ENCODE measurements around the gene TRPM6. TPM values are rescaled to one million over a fixed set of nuclear protein-coding genes. Genes with fewer than 3 reads are reported as not detected.

The TRPM6 gene
- total and polyA plus RNA-seq, 2 donors (not counting 3 experiments of a cell fraction or from before 2014, with no cell fraction given): 0.01 to 0.22 TPM

GRCh38 chr9:74804018-74804385 is 83.7 kb downstream of the TRPM6 start:
- POLR2A ChIA-PET: no interaction called here
- Histone ChIP-seq H3K9me3 (replicated peaks; ENCODE audit: control insufficient read depth, insufficient read depth, low read length) (no peaks in the 10 kb centered on the region), H3K27me3 (ENCODE audit: control insufficient read depth in 2 of 2, insufficient read depth in 2 of 2, low read length in 2 of 2) (no peaks in the 10 kb centered on the region), H3K27ac (ENCODE audit: insufficient read depth, low read depth, low read length) (no peak overlapping the region), H3K4me3 (replicated peaks in 1 of 3; ENCODE audit: insufficient read depth in 1 of 3, low read depth in 1 of 3, low read length in 3 of 3) (no peak overlapping the region), H3K36me3 (ENCODE audit: control insufficient read depth in 2 of 2, extremely low read depth in 1 of 2, insufficient read depth in 2 of 2, low read length in 2 of 2) (no peaks in the 10 kb centered on the region), H3K9me1 (replicated peaks; ENCODE audit: control insufficient read depth, extremely low read depth, insufficient read depth, low read length) (no peaks in the 10 kb centered on the region), H4K20me1 (replicated peaks; ENCODE audit: control insufficient read depth, extremely low read depth, insufficient read depth, low read length) (no peaks in the 10 kb centered on the region), H3K79me2 (ENCODE audit: control insufficient read depth, insufficient read depth, low read length) (no peaks in the 10 kb centered on the region), H3K4me2 (ENCODE audit: insufficient read depth, low read length) (no peak overlapping the region), H2AFZ (ENCODE audit: low read depth, low read length) (no peak overlapping the region), H3K4me1 (ENCODE audit: control insufficient read depth, extremely low read depth, insufficient read depth, low read length) (peaks cover 4% of the 10 kb centered on the region), H3K9ac (replicated peaks; ENCODE audit: extremely low read depth, insufficient read depth, low read length) (no peak overlapping the region)
- FAIRE-seq: no peak
- intact Hi-C loops (cut with micrococcal nuclease) (loop anchor here (2.0 kb wide), 1 partner anchor 57 kb away; no protein-coding TSS in a partner anchor), dilution Hi-C loops (cut with MboI; ENCODE audit: extremely low pct_ligation_motif_present, low sequenced_read_pairs) (no loop called here)
- TF ChIP-seq JUN (IDR thresholded peaks at IDR 0.05; ENCODE audit: borderline replicate concordance, insufficient read depth, insufficient read length, low read depth): peak; percentile 29
- TF ChIP-seq, protein P1, sequence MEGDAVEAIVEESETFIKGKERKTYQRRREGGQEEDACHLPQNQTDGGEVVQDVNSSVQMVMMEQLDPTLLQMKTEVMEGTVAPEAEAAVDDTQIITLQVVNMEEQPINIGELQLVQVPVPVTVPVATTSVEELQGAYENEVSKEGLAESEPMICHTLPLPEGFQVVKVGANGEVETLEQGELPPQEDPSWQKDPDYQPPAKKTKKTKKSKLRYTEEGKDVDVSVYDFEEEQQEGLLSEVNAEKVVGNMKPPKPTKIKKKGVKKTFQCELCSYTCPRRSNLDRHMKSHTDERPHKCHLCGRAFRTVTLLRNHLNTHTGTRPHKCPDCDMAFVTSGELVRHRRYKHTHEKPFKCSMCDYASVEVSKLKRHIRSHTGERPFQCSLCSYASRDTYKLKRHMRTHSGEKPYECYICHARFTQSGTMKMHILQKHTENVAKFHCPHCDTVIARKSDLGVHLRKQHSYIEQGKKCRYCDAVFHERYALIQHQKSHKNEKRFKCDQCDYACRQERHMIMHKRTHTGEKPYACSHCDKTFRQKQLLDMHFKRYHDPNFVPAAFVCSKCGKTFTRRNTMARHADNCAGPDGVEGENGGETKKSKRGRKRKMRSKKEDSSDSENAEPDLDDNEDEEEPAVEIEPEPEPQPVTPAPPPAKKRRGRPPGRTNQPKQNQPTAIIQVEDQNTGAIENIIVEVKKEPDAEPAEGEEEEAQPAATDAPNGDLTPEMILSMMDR (IDR thresholded peaks at IDR 0.05; ENCODE audit: extremely low read depth in 1 of 2, insufficient read depth in 1 of 2, low read depth in 1 of 2, low read length in 2 of 2): no peak
- CTCF ChIA-PET: interaction anchor here (1.0 to 1.5 kb wide), 2 partner anchors 8 to 22 kb away, joined by 3 read pairs; no protein-coding TSS in a partner anchor
- no TSS peak for BruUV-seq (replicated peaks)
- DNase-seq (ENCODE audit: low read depth, low spot score): peak; percentile 35

- ChIA-PET CTCF (interaction anchor here (1.0 to 1.5 kb wide), 2 partner anchors 8 to 21 kb away, joined by 3 read pairs; no protein-coding TSS in a partner anchor), POLR2A (no interaction called here)
- no peak overlapping the region for H3K27ac ChIP-seq (ENCODE audit: insufficient read depth, low read depth, low read length)
- no peak for TF ChIP-seq GATA2 (IDR thresholded peaks at IDR 0.05; ENCODE audit: insufficient read depth, insufficient read length, low read depth, low read length)
- no peak for TF ChIP-seq JUN (IDR thresholded peaks at IDR 0.05; ENCODE audit: borderline replicate concordance, insufficient read depth, insufficient read length, low read depth)
- TF ChIP-seq FOS (IDR thresholded peaks at IDR 0.05; ENCODE audit: borderline replicate concordance, insufficient read depth, low read length): no peak
- TF ChIP-seq POLR2AphosphoS5 (IDR thresholded peaks at IDR 0.05; ENCODE audit: insufficient read depth, low read depth, low read length): no peak
- no peak for TF ChIP-seq POLR2A (IDR thresholded peaks at IDR 0.05; ENCODE audit: low read depth, low read length)
- TF ChIP-seq EZH2 (IDR thresholded peaks at IDR 0.05; ENCODE audit: borderline replicate concordance, low read depth, low read length, severe bottlenecking): no peak
- TF ChIP-seq, protein P1 (IDR thresholded peaks at IDR 0.05; ENCODE audit: extremely low read depth in 1 of 2, insufficient read depth in 1 of 2, low read depth in 1 of 2, low read length in 2 of 2): no peak
- TF ChIP-seq, protein P2, sequence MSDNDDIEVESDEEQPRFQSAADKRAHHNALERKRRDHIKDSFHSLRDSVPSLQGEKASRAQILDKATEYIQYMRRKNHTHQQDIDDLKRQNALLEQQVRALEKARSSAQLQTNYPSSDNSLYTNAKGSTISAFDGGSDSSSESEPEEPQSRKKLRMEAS (IDR thresholded peaks at IDR 0.05; ENCODE audit: insufficient read depth, insufficient read length): no peak
- TF ChIP-seq MYC (IDR thresholded peaks at IDR 0.05; ENCODE audit: low read depth, low read length): no peak
- no peak overlapping the region for H3K4me3 ChIP-seq (replicated peaks in 1 of 3; ENCODE audit: insufficient read depth in 1 of 3, low read depth in 1 of 3, low read length in 3 of 3)
- no TSS peak for BruUV-seq (replicated peaks)
- DNase-seq (ENCODE audit: low read depth, low spot score) (no peak), FAIRE-seq (peak; percentile 49)
- no peaks in the 10 kb centered on the region for H3K79me2 ChIP-seq (ENCODE audit: control insufficient read depth, insufficient read depth, low read length)
- dilution Hi-C loops (cut with MboI; ENCODE audit: extremely low pct_ligation_motif_present, low sequenced_read_pairs) (no loop called here), intact Hi-C loops (cut with micrococcal nuclease) (loop anchor here (2.0 kb wide), 1 partner anchor 57 kb away; no protein-coding TSS in a partner anchor)
- H3K4me2 ChIP-seq (ENCODE audit: insufficient read depth, low read length): no peak overlapping the region
- no peak overlapping the region for H2AFZ ChIP-seq (ENCODE audit: low read depth, low read length)
- peaks cover 4% of the 10 kb centered on the region for H3K4me1 ChIP-seq (ENCODE audit: control insufficient read depth, extremely low read depth, insufficient read depth, low read length)
- H3K36me3 ChIP-seq (ENCODE audit: control insufficient read depth in 2 of 2, extremely low read depth in 1 of 2, insufficient read depth in 2 of 2, low read length in 2 of 2): no peaks in the 10 kb centered on the region
- no peaks in the 10 kb centered on the region for H3K9me3 ChIP-seq (replicated peaks; ENCODE audit: control insufficient read depth, insufficient read depth, low read length)
- H3K9me1 ChIP-seq (replicated peaks; ENCODE audit: control insufficient read depth, extremely low read depth, insufficient read depth, low read length): no peaks in the 10 kb centered on the region
- H3K27me3 ChIP-seq (ENCODE audit: control insufficient read depth in 2 of 2, insufficient read depth in 2 of 2, low read length in 2 of 2): no peaks in the 10 kb centered on the region
- no peaks in the 10 kb centered on the region for H4K20me1 ChIP-seq (replicated peaks; ENCODE audit: control insufficient read depth, extremely low read depth, insufficient read depth, low read length)
- H3K9ac ChIP-seq (replicated peaks; ENCODE audit: extremely low read depth, insufficient read depth, low read length): peak overlapping the region; percentile 16
Observed at GRCh38 chr9:74803376-74804017, 84.2 kb downstream of the TRPM6 start.

Measured in endothelial cell of umbilical vein (primary cell).